Thyroid gland (tissue), 4 donors: ENCODE measurements around the gene CENPA. TPM values are rescaled to one million over a fixed set of nuclear protein-coding genes. Genes with fewer than 3 reads are reported as not detected.

ENCODE experiments used
- DNase-seq, 2 donors: peaks; one replicate each; pipeline ENCODE4 v3.0.0-alpha.2; 2019
- H3K27ac ChIP-seq, 3 donors: fragments of 200-600 bp; sonication (generic); 1 replicate in 2 of 3; 2 replicates in 1 of 3; pipeline ENCODE4 v1.5.1; 2016 to 2019; ENCODE audit warnings: mild to moderate bottlenecking in 1 of 3, moderate library complexity in 1 of 3
- H3K27me3 ChIP-seq: fragments of 200-600 bp; sonication (generic); one replicate; pipeline ENCODE4 v1.5.1; 2019
- H3K36me3 ChIP-seq, 2 donors: fragments of 200-600 bp; sonication (generic); one replicate each; pipeline ENCODE4 v1.5.1; 2016 to 2019
- H3K4me1 ChIP-seq, 2 donors: fragments of 200-600 bp; sonication (generic); one replicate each; pipeline ENCODE4 v1.5.1; 2017 to 2019
- H3K4me3 ChIP-seq, 3 donors: fragments of 200-600 bp; sonication (generic); replicated peaks in 1 of 3; 1 replicate in 2 of 3; 2 replicates in 1 of 3; pipeline ENCODE4 v1.5.1; 2016; ENCODE audit warnings: mild to moderate bottlenecking in 1 of 3
- H3K9me3 ChIP-seq: fragments of 200-600 bp; sonication (generic); one replicate; pipeline ENCODE4 v1.5.1; 2017
- CTCF ChIP-seq, 6 experiments: fragments of 200-600 bp in 3 of 6; fragments of 450-650 bp in 3 of 6; sonication (generic) in 3 of 6; IDR thresholded peaks; one replicate each; pipeline ENCODE4 v1.5.1; 2016 to 2019; ENCODE audit warnings: antibody characterized with exemption in 6 of 6, mild to moderate bottlenecking in 2 of 6, inconsistent platforms in 1 of 6, moderate library complexity in 1 of 6
- POLR2A ChIP-seq, 2 donors: fragments of 450-650 bp; IDR thresholded peaks; one replicate each; pipeline ENCODE4 v1.6.1; 2017; ENCODE audit warnings: antibody characterized with exemption in 2 of 2, mild to moderate bottlenecking in 2 of 2, moderate library complexity in 1 of 2
- WGBS, 2 donors: methylation state at CpG; one replicate each; pipeline ENCODE4 v1.1.5; 2017; 5-methylcytosine and 5-hydroxymethylcytosine counted together
- intact Hi-C: fragments of 100-400 bp; cut with DNase I; formaldehyde crosslinking; loops from one replicate; pipeline ENCODE4 v1.15.1; 2023
- total RNA-seq, 4 donors: library from RNA; depleted of rRNA; stranded (reverse); fragments of >200 nt; gene quantifications; one replicate each; pipeline ENCODE4 v1.2.3, GENCODE V29; 2016

Gene CENPA
- total RNA-seq, 4 donors from 2014 or later = 0.67 TPM; not detected in 3

- H3K27ac ChIP-seq = peak within 1 kb of the TSS; percentile 94 to 97 (median 95)
- WGBS, 2 donors = 0 to 2% methylated on average over 54 to 66 of the region's 68 CpGs
- intact Hi-C loops = no loop called here
- H3K4me3 ChIP-seq = peak within 1 kb of the TSS; percentile 57 to 83 (median 75)
- H3K4me1 ChIP-seq = peaks cover 46 to 60% of the 10 kb centered on the region in 2 donors
- DNase-seq = peak; percentile 85 to 87
- no peaks in the 10 kb centered on the region for H3K36me3 ChIP-seq
- TF ChIP-seq POLR2A (IDR thresholded peaks at IDR 0.05) (peak; percentile 86 to 94), CTCF (IDR thresholded peaks at IDR 0.05) (no peak)
- no peaks in the 10 kb centered on the region for H3K9me3 ChIP-seq
- H3K27me3 ChIP-seq = no peaks in the 10 kb centered on the region
Observed at GRCh38 chr2:26764078-26764887, 21.6 kb upstream of the CENPA start, which contains the start of gene SLC35F6. TSS of gene SLC35F6 (plus strand) at chr2:26764284. CDS start at chr2:26764350, 66 bp downstream.

- DNase-seq = no peak
- peak overlapping the region in 2 of 3 donors; percentile 57 to 83 for H3K4me3 ChIP-seq
- 30 to 32% methylated on average over 3 of the region's 3 CpGs for WGBS, 2 donors
- peaks cover 52 to 66% of the 10 kb centered on the region in 2 donors for H3K4me1 ChIP-seq
- no peaks in the 10 kb centered on the region for H3K9me3 ChIP-seq
- H3K36me3 ChIP-seq = no peaks in the 10 kb centered on the region
- intact Hi-C loops = no loop called here
- H3K27ac ChIP-seq = peak overlapping the region; percentile 94 to 97 (median 95)
- no peaks in the 10 kb centered on the region for H3K27me3 ChIP-seq
- no peak for TF ChIP-seq CTCF (IDR thresholded peaks at IDR 0.05)
- TF ChIP-seq POLR2A (IDR thresholded peaks at IDR 0.05) = no peak
Observed at GRCh38 chr2:26764906-26765305, 20.9 kb upstream of the CENPA start.

GRCh38 chr2:26765475-26766200, 20.2 kb upstream of the CENPA start:
- peaks cover 59 to 71% of the 10 kb centered on the region in 2 donors for H3K4me1 ChIP-seq

GRCh38 chr2:26767129-26767528, 18.7 kb upstream of the CENPA start:
- TF ChIP-seq CTCF (IDR thresholded peaks at IDR 0.05) (no peak), POLR2A (IDR thresholded peaks at IDR 0.05) (no peak)
- no peak overlapping the region for H3K4me3 ChIP-seq
- H3K4me1 ChIP-seq = peaks cover 74 to 80% of the 10 kb centered on the region in 2 donors
- WGBS, 2 donors = 70 to 77% methylated on average over 5 of the region's 5 CpGs
- DNase-seq = no peak
- intact Hi-C loops = no loop called here
- H3K36me3 ChIP-seq = no peaks in the 10 kb centered on the region
- H3K27me3 ChIP-seq = no peaks in the 10 kb centered on the region
- peak overlapping the region in 2 of 3 donors; percentile 83 to 97 for H3K27ac ChIP-seq
- H3K9me3 ChIP-seq = no peaks in the 10 kb centered on the region

More at GRCh38 chr2:26765475-26766200, 20.2 kb upstream of the CENPA start:
- intact Hi-C loops = no loop called here
- no peak for DNase-seq
- Histone ChIP-seq H3K36me3 (no peaks in the 10 kb centered on the region), H3K27me3 (no peaks in the 10 kb centered on the region), H3K27ac (peak overlapping the region; percentile 94 to 97 (median 95)), H3K9me3 (no peaks in the 10 kb centered on the region), H3K4me3 (peak overlapping the region in 1 of 3 donors; percentile 57)
- WGBS, 2 donors = 91 to 93% methylated on average over 10 of the region's 10 CpGs
- TF ChIP-seq POLR2A (IDR thresholded peaks at IDR 0.05) (no peak), CTCF (IDR thresholded peaks at IDR 0.05) (no peak)
